NCI-H2171 treated with DMSO at 0.1 percent for 48 hours (cell line): Measurements from ENCODE around the gene AURKAIP1.

Experiments used
- DNase-seq: peaks from one replicate; lab custom pipeline; 2025; lab: John Stamatoyannopoulos, UW

Gene AURKAIP1

DNA sequence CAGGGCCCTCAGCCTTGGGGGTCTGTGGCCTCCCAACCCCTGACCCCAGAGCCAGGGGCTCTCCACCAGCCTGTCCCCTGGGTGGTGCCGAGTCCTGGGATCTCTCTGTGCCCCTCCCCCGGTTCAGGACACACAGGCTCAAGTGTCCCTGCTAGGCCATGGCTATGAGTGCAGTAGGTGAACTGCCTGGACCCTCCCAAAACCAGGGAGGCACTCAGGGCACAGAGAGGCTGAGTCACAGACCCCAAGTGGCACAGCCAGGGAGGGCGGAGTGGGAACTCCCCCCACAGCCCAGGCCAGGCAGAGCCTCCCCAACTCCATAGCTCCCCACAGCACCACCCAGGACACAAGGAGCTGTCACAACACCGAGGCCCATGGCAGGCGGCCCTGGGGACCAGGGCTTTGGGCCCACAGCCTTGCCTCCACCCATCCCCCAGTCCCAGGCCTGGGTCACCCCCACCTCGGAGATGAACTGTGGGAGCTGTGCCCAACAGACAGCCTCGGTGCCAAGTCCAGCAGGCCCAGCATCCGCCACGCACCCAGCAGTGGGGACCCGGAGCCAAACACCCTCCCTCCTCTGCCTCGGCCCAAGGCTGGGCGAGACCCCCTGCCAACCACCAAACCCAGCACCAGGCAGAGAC lies 29.0 kb downstream of the AURKAIP1 start:
- no peak for DNase-seq

DNA sequence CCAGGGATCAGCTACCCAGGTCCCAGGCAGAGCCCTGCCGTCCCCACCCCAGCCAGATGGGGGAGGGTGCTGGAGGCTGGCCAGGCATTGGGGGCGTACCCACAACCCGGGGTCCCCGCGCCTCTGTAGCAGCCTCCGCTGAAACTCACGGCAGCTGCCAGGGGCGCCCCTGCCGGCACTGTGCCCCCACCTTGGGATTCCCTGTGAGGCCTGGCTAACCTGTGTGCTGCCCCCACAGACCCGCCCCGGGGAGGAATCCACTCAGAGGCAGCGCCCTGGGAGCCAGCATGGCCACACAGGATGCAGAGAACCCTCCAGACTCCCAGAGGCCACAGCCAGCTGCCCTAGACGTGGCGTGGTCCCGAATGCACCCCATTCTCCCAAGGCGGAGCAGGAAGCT lies 29.6 kb downstream of the AURKAIP1 start:
- DNase-seq: no peak

DNA sequence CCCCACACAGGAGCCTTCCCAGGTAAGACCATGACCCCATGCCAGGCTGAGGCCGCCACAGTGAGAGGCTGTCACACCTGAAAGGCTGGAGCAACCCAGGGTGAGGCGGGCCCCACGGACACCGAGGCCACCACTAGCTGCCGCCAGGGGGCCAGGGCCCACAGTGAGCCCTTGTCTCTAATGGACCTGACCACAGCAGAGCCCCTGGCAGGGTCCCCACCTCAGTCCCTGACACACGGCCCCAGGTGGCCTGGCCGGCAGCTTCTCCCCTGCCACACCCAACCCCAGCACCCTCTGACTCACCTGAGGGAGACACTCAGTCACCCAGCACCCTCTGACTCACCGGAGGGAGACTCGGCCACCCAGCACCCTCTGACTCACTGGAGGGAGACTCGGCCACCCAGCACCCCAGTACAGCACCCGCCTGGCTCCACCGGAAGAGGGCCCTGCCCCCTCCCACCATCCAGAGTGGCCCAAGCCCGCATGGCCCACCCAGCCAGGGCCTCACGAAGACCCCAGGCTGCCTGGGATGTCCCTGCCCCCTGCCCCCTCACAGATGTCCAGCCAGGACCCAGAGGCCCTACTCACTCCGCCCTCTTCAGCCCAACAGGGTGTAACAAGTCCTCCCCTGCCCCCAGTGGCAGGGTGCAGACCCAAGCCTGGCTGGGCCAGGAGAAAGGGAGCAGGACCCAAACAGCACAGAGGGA lies 30.2 kb downstream of the AURKAIP1 start:
- no peak for DNase-seq

DNA sequence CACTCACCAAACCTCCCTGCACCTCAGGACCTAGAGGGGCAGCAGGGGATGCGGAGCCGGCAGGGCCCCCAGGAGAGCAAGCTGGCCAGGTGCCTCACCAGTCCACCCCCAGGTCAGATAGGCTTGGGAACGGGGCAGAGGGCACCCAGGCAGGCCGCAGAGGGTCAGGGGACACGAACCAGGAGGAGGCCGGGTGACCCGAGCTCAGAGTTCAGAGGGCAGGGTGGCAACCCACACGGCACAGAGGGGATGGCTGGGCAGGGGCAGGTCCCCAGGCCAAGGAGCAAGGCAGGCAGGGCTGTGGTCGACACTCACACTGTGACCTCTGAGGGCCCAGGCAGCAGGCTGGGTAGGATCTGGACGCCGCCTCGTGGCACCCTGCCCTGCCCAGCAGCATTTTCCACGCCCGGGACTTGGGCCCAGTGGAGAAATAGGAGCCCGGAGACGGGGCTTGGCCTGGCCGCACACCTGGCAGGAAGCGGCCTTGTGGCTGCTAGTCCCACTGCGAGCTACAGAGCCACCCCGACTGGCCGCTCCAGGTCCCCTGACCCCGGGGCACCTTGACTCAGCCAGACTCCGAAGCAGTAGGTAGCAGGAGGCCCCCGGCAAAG lies 31.1 kb downstream of the AURKAIP1 start:
- no peak for DNase-seq

DNA sequence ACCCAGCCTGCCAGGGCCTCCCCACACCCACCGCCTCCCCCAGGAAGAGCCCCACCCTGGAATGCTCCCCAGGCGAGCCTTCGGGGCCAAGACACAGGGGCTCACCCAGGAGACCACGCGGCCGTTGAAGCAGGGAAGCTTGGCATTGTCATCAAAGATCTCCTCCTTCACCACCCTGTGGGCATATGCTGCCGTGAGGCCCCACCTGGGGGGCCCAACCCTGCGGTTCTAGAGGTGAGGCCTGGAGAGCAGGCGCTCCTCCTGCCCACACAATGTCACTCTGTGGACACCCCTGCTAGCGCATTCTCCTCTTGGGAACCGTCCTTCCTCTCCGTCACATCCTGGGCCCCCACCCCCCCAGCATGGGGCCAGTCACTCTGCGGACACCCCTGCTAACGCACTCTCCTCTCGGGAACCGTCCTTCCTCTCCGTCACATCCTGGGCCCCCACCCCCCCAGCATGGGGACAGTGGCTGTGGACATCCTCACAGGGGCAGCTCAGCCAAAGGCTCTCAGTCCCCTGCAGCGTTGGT lies 32.4 kb downstream of the AURKAIP1 start:
- DNase-seq: no peak

DNA sequence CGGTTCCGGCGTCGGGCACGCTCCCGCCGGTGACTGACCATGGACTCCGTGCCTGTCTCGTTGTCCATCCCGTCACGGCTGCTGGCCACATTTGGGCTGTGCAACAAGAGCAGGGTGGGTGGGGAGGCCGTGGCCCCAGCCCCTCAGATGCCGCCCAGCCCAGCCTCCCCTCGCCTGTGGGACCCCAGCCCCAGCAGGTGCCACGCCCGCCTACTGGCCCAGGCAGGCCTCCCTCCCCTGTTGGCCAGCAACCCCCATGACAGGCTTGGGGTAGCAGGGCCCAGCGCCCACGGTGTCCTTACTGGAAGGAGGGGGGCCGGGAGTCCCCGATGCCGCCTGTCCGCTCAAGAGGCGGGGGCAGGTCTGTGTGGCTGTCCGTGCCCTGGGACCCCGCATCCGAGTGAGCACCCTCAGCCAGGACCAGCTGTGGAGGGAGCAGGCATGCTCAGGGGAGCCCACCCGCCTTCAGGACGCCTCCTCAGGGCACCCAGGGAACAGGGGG lies 32.9 kb downstream of the AURKAIP1 start:
- no peak for DNase-seq

DNA sequence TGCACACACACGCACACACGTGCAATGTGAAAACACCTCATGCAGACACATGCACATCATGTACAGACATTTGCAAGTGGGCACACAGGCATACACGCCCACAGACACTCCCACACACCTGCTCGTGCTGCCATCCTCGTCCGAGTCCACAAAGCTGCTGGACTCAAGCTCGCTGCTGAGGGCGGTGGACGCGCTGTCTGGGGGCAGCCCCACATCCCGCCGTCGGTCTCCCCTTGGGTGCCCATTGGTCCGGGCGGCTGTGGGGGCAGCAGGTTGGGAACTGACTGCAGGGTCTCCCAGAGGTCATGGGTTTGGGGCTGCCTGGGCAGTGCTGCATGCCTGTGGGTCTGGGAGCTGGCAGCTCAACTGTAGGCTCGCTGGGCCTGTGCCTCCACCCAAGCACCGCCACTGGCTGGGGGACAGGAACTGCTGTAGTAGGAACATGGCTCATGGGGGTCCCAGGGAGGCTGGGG lies 33.4 kb downstream of the AURKAIP1 start:
- DNase-seq: no peak

DNA sequence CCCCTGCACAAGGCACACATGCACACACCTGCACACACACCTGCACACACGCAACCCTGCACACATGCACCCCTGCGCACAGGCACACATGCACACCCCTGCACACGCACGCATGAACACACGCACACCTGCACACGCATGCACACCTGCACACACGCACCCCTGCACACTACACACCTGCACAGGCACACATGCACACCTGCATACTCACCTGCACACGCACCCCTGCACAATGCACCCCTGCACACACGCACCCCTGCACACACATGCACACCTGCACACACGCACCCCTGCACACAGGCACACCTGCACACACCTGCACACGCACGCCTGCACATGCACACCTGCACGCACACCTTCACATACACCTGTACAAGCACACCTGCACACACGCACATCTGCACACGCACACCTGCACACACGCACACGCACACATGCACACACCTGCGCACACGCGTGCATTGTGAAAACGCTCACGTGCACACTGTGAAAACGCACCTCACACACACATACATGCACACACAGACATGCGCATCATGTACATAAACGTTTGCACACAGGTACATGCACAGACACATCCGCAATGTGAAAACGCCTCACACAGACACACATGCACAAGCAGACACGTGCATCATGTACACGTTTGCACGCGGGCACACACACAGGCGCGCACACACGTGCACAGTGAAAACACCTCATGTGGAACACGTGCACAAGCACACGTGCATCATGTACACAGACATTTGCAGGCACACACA lies 34.0 kb downstream of the AURKAIP1 start:
- DNase-seq: no peak

DNA sequence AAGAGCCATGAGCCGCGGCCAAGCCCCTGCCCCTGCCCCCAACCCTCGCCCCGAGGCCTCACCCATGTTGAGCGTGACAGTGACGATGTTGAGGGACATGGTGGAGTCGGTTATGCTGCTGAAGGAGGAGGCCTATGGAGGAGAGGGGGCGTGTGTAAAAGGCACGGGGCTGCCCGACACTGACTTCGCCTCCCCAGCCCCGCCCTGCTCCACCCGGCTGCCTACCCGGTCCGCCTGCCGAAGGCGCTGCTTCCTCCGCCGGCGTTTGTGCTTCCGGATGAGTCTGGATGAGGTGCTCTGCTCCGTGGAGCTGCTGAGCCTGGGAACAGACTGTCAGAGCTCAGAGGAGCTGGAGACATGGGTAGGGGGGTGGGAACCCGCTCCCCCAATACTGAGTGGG lies 34.8 kb downstream of the AURKAIP1 start:
- DNase-seq: no peak

DNA sequence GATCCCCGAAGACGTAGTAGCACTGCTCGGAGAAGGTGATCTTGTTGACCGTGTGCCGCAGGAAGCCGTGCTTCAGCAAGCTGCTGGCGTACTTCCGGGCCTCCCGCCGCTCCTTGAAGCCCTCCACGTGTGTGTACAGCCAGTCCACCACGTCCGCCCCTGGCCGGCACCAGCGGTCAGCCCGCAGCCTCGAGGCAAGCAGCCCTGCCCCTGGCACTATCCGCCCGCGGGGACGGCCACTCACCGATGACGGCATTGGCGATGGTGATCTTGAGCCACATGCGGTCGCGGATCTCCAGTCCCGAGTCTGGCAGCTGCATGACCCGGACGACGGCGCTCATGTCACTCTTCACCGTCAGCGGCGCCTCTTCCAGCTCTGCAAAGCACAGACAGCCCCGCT lies 36.7 kb downstream of the AURKAIP1 start:
- no peak for DNase-seq

DNA sequence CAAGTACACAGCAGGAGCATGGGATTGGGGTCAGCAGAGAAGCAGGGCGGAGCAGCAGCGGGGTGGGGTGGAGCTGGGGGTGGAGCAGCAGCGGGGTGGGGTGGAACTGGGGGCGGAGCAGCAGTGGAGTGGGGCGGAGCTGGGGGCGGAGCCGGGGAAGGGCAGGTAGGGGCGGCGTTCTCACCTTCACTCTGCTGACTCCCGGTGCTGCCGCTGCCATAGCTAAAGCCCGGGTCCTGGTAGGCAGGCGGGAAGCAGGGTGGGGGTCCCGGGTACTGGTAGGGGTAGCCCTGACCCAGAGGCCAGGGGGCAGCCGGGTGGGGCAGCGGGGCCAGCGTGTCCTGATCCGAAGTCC lies 37.2 kb downstream of the AURKAIP1 start:
- no peak for DNase-seq

DNA sequence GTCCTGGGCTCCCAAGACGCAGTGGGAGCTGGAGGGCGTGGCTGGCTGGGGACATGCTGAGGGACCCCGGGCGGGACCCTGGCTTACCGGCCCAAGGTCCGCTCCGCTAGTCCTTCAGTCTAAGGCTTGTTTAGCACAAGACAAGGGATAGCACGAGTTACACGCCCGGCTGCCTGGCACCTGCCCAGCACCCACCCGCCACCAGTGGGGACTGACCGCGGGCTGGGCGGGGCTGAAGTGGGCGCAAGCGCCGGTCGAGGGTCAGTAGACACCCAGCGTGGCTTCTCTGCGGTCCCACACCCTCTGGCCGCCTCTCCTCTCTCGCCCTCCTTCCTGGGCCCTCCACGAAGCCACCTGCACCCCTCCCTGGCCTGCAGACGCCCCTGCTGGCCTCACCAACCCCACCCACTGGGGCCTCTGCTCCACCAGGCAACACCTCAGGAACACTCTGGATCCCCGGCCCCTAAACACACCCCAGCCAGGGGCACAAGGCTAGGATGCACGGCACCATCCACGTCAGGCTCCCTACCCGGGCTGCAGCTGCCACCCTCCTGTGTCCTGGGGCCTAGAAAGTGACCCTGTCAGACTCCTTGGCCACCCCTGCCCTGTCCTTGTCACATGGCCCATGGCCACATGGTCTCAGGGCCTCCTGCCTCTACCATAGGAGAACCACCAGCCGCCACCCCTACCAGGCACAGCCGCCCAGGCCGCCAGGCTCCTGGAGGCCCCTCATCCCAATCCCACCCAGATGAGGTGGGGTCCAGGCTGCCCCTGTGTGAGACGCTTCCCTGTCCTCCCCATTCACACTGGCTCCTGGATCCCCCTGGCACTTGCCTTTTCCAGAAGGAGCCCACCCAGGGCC lies 37.8 kb downstream of the AURKAIP1 start:
- no peak for DNase-seq

DNA sequence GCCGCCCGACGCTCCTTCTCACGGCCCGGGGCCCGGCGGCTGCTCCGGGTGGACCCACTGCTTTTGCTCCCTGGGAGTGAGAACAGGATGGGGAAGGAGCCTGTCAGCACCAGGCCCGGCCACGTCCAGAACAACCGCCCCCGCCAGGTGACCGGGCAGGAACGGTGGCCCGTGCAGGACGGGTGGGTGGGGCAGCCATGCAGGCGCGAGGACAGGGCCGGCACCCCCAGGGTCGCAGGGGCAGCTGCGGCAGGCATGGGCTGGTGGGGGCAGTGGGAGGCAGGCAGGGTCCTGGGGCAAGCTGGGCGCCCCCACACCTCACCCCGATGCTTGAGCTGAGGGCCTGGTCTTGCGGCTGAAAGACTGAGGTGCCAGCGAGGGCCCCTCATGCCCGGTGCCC lies 38.6 kb downstream of the AURKAIP1 start:
- no peak for DNase-seq

DNA sequence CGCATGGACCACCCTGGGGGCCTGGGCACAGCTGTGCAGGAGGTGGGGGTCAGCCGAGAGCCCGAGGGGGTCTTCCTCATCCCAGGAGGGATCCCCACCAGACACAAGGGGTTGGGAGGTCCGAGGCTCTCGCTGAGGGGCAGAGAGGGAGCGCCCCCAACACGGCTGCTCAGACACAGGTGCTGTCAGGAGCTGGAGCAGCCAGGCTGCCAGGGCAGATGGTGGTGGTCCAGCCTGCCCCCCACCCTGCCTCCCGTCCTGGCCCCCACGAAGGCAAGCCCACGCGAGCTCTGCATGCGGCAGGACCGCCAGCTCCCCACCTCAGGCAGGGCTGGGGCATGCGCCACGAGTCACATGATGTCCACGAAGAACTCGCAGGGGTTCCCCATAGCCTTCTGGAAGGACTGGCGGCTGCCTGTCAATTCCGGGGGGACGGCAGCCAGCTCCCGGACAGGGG lies 39.2 kb downstream of the AURKAIP1 start:
- no peak for DNase-seq

DNA sequence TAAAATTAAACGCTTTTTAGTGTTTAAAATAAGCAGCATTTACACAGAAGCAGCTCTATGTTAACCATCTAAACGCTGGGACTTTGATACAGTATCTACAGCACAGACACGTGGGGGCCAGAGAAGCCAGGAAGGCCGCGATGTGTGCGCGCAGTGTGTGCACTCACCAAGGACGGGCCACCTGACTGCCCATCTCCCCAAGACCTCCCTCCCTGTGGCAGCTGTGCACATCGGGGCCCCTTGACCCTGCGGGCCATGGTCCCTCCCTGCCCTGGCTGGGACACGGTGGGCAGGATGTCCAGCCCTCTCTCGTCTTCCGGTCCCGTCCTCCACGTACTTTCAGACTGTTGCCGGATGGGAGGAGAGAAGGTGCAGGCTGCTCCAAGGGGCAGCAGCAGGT lies 39.7 kb downstream of the AURKAIP1 start:
- no peak for DNase-seq

DNA sequence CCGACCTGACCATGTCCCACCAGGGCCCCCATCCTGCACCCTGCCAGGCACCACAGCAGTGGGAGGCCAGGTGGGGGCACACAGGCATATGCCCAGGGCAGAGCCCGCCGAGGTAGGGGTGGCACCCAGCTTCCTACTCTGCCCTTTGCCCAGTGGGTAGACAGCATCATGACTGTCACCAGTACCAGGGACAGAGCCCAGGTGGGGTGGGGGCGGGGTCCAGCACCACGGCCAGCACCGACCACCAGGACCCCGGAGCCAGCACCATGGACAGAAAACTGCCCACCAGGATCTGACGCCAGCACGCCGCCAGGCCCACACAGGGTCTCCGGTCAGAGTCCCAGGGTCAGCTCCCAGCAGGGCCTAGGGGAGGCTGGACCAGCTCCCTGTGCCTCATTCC lies 40.2 kb downstream of the AURKAIP1 start:
- DNase-seq: no peak

DNA sequence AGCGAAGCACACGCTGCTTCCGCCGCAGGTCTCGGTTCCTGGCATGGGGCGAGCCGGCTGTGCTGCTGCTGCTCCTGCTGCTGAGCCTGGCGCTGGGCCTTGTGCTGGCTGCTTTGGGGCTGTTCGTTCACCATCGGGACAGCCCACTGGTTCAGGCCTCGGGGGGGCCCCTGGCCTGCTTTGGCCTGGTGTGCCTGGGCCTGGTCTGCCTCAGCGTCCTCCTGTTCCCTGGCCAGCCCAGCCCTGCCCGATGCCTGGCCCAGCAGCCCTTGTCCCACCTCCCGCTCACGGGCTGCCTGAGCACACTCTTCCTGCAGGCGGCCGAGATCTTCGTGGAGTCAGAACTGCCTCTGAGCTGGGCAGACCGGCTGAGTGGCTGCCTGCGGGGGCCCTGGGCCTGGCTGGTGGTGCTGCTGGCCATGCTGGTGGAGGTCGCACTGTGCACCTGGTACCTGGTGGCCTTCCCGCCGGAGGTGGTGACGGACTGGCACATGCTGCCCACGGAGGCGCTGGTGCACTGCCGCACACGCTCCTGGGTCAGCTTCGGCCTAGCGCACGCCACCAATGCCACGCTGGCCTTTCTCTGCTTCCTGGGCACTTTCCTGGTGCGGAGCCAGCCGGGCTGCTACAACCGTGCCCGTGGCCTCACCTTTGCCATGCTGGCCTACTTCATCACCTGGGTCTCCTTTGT lies 41.3 kb downstream of the AURKAIP1 start:
- DNase-seq: no peak

DNA sequence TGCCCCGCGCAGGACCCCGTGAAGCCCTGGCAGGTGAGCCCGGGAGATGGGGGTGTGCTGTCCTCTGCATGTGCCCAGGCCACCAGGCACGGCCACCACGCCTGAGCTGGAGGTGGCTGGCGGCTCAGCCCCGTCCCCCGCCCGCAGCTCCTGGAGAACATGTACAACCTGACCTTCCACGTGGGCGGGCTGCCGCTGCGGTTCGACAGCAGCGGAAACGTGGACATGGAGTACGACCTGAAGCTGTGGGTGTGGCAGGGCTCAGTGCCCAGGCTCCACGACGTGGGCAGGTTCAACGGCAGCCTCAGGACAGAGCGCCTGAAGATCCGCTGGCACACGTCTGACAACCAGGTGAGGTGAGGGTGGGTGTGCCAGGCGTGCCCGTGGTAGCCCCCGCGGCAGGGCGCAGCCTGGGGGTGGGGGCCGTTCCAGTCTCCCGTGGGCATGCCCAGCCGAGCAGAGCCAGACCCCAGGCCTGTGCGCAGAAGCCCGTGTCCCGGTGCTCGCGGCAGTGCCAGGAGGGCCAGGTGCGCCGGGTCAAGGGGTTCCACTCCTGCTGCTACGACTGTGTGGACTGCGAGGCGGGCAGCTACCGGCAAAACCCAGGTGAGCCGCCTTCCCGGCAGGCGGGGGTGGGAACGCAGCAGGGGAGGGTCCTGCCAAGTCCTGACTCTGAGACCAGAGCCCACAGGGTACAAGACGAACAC lies 42.1 kb downstream of the AURKAIP1 start:
- DNase-seq: no peak

DNA sequence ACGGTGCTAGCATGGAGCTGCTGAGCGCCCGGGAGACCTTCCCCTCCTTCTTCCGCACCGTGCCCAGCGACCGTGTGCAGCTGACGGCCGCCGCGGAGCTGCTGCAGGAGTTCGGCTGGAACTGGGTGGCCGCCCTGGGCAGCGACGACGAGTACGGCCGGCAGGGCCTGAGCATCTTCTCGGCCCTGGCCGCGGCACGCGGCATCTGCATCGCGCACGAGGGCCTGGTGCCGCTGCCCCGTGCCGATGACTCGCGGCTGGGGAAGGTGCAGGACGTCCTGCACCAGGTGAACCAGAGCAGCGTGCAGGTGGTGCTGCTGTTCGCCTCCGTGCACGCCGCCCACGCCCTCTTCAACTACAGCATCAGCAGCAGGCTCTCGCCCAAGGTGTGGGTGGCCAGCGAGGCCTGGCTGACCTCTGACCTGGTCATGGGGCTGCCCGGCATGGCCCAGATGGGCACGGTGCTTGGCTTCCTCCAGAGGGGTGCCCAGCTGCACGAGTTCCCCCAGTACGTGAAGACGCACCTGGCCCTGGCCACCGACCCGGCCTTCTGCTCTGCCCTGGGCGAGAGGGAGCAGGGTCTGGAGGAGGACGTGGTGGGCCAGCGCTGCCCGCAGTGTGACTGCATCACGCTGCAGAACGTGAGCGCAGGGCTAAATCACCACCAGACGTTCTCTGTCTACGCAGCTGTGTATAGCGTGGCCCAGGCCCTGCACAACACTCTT lies 42.8 kb downstream of the AURKAIP1 start:
- no peak for DNase-seq
